Activated CD4-positive, alpha-beta T cell treated with anti-CD3 and anti-CD28 coated beads, Interleukin-2, amount 50 U/mL, for 24 hours (primary cell): ENCODE results near the gene SEMA3C.

ENCODE experiments used
- DNase-seq, 2 donors: peaks; one replicate each; pipeline ENCODE4 v3.0.0-alpha.2; 2020; ENCODE audit warnings: low read depth in 1 of 2, low spot score in 1 of 2

The SEMA3C gene

DNA sequence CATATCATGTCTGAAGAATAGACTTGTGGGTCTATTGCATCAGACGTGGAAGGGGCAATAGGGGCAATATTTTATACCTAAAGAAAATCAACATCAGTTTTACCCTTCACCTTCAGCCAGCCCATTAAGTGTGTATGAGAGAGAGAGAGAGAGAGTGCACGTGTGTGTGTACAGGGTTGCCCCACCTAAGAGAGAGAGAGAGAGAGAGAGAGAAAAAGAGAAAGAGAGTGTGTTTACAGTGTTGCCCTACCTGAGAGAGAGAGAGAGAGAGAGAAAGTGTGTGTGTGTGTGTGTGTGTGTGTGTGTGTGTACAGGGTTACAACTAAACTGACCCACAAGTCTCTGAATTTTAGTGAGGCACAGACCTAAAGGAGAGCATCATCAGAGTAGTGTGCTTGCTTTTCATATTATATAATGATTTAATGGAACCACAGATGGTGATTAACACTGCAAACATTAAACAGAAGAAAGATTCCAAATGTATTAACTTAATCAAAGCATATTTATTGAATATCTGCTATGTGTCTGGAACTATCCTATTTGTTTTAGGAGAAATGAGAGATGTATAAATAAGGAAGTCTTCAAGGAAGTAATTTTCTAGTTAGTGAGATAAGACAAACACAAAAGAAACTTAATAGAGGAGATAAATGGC, 213.6 kb downstream of the SEMA3C start:
- no peak for DNase-seq

GRCh38 chr7:80703272-80703671, 215.6 kb downstream of the SEMA3C start:
- no peak for DNase-seq

- no peak for DNase-seq
Observed at GRCh38 chr7:80699721-80700256, 219.1 kb downstream of the SEMA3C start.

DNA sequence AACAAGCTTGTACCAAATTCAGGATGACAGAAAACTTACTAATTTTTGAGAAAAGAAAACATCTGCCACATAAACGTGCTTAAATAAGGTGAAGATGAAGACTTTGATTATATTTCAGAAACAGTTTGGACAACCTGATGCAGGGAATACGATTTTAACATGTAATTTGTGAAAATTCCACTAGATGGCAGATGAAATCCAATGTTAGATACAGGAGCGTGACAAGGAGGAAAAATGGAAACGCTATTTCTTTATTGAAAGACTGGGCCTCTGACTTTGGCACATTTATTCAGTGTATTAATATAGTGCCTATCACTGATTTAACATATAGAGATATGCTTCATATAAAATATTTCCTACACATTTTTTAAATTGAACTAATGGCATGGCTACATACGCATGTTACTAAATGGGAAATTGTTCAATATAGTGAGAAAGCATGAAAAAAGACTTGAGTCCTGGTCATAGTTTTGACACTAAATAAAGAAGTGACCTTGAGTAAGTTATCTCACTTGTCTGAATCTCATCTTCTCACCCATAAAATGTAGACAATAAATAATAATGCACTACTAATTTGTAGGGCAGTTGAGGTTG, 219.7 kb downstream of the SEMA3C start:
- no peak for DNase-seq
